Stimulated activated CD4-positive, alpha-beta T cell treated with anti-CD3 and anti-CD28 coated beads, TNF-alpha, amount 100 ng/mL, for 24 hours (primary cell): ENCODE measurements around the gene ZNF865.

Experiments
- DNase-seq, 3 experiments: peaks; one replicate each; pipeline ENCODE4 v3.0.0-alpha.2; 2020; ENCODE audit warnings: low read depth in 3 of 3

The ZNF865 gene

DNA sequence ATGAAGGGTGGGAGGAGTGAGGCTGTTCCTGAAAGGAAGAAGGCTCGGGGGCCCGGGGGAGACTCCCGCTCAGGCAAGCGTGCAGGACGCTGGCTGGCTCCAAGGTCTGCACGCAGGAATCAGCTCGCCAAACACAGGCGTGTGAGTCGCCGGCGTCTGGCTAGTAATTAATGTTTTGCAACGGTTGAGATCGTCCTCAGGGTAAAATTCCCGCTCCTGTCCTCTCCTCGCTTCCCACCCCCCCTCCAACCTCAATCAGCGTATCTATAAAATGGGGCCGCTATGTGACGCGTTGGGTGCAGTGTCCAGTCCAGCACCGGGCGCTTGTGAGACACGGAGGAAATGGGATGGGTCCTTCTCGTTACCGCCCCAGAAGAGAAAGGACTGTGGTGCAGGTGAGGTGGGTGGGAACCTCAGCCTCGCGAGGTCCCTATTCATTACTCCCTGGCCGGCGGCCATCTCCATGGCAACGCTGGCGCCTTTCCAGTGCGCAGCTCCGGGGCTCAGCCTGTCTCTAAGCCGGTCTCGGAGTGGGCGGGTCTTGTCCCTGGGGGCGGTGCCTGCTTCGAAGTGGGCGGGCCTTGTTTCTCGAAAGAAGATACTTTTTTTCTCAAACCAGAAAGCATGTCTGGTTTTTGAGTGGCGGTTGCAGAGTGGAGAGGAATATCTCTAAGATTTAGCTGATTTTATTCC lies 18.3 kb upstream of the ZNF865 start:
- peak; percentile 86 to 94 (median 88) for DNase-seq

DNA sequence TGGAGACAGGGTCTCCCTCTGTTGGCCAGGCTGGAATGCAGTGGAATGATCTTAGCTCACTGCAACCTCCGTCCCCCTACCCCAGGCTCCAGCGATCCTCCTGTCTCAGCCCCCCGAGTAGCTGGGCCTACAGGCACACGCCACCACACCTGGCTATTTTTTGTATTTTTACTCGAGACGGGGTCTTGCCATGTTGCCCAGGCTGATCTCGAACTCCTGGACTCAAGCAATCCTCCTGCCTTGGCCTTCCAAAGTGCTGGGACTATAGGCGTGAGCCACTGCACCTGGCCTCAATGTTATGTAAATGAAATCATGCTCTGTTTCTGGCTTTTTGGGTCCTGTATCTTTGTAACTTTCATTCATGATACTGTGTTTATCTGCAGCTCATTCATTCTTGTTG lies 16.7 kb upstream of the ZNF865 start:
- DNase-seq: no peak

DNA sequence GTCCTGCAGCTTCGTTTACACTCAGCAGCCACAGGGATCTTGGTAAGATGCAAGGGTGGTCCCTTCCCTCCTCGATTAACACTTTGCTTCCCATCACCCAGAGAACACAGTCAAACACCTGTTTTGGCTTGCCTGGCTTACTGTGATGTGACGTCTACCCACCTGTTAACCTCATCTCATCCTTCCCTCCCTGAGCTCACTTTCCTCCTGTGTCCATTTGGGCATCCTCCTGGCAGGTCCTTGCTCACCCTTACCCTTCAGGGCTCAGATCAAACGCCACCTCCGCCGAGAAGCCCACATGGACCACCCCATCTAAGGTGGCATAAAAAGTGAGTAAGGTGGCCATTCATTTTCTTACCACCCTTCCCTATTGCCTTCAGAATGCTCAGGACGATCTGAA lies 15.3 kb upstream of the ZNF865 start:
- no peak for DNase-seq

DNA sequence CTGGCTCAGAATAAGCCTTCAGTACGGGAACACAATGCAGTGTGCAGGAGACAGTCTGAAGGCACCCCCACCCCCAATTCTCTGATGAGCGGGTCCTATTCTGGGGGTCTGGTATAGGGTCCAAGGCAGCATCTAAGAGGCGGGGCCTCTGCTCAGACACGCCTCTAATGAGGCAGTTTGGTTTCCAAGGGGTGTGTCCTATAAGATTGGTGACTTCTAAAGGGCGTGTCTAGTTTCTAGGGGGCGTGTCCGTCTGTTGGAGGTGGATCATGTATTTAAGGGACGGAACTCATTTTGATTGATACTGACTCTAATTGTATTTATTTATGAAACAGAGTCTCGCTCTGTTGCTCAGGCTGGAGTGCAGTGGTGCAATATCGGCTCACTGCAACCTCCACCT lies 14.8 kb upstream of the ZNF865 start:
- DNase-seq: peak in 1 of 3 experiments; percentile 16

DNA sequence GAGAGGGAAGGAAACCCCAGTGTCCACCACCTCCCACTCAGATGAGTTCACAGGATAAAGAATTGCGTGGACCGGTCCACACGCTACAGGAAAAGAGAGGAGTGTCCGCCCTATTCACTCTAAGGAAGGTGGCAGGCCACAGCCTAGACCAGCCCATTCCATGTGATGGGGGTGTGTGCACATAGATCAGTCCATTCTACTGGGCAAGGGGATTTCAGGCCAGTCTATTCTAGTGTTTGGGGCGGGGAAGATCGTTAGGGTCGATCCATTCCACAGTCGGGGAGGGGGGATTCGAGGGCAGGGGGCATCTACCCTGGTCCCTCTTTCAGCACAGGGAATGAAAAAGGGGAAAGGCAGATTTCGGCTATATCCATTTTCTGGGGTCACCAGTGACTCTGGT lies 13.9 kb upstream of the ZNF865 start:
- DNase-seq: no peak

DNA sequence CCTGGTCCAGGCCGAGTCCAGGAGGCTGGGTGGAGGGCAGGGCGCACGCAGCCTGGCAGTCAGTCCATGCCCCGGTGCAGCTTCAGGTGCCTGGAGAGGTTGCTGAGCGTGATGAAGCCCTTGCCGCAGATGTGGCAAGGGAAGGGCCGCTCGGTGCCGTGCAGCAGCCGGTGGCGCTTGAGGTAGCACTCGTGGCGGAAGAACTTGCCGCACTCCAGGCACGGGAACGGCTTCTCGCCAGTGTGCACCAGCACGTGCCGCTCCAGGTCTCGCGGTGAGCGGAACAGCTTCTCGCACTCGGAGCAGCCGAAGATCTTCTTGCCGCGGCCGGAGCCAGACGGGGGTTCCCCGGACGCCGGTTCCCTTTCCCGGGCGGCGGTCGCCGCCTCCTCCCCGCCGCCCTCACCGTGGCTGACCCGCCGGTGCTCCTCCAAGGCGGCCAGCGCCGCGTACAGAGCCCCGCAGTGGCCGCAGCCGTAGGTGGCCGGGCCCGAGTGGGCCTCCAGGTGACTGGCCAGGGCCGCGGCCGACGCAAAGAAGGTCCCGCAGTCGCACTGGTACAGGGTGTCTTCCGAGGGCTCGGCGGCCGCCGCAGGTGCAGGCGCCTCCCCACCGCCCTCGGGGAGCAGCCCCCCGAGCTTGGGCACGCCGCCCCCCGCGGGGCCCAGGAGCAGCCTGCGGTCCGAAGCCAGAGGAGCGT lies 12.9 kb upstream of the ZNF865 start:
- DNase-seq: no peak

DNA sequence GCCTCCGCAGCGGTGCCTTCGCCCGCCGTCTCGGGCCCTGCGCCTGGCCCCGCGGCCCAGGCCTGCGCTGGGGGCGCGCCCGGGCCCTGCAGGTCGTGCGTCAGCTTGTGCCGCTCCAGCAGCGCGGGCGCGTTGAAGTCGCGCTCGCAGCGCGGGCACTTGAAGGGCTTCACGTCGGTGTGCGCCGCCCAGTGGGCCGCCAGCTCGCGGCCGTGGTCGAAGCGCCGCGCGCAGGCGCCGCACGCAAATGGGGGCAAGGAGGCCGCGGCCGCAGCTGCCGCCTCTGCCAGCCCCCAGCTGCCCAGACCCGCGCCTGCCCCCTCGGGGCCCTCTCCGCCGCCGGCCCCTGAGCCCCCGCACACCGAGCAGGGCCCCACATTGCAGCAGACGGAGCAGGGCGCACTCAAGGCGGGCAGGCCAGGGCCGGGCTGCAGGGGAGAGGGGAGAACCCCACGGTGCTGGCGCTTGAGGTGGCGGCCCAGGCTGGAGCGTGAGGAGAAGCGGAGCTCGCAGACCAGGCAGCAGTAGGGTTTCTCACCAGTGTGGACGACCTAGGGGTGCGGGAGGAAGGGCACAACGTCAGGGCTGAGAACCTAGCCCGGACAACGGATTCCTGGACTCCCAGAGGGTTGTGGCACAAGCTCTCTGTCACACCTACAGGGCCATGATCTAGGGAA lies 12.2 kb upstream of the ZNF865 start:
- DNase-seq: no peak

DNA sequence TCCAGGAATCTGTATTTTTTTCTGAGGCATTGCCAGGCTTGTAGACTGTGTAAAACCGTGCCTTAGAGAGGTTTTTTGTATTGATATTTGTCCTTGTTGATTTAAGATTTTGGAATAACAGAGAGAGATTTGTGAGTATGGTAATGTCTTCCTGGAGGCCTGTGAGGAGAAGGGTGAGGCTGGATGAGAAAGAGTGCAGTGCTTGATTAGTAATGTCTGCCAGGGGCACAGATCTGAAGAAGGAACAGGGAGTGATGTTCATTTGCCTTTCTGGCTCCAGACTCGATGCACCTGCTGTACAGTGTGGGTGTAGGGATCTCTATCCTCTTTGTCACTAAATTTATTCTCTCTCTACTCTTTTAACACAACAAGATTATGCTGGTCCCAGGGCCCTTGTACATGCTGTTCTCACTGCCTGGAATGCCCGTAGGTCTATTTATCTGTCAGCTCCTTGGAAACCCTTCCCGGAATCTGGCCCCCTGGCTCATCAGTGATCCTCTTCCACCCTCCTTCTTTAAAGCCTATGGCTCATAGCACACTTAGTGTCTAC lies 10.4 kb upstream of the ZNF865 start:
- no peak for DNase-seq

DNA sequence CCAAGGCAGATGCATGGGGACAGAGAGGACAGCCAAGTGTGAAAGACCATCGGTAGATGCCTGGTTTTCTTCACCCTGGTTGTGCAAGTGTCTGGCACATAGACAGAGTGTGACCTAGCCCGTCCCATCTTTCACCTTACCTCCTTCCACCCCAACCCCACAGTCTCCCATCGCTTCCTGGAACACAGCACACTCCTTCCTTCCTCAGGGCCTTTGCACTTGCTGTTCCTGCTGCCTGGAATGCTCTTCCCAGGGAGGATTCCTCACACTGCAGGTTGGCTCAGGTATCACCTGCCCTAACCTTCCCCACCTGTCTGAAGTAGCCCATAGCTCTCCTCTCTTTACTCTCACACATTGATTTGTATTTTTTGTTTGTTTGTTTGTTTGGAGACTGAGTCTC lies 9.1 kb upstream of the ZNF865 start:
- DNase-seq: no peak

DNA sequence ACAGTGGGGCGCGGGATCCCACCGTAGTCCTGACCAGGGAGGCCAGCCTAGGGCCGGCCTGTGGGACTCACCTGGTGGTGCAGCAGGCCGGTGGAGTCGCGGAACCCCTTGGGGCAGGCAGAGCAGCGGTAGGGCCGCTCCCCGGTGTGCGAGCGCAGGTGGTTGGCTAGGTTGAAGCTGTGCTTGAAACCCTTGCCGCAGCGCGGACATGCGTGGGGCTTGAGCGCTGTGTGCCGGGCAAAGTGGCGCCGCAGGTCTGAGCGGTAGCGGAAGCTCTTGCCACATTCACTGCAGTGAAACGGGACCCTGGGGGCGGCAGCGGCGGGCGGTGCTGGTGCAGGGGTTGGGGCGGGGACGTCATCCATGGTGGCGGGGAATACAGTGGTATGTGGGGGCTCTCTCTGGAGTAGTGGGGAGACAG lies 7.9 kb upstream of the ZNF865 start:
- no peak for DNase-seq

DNA sequence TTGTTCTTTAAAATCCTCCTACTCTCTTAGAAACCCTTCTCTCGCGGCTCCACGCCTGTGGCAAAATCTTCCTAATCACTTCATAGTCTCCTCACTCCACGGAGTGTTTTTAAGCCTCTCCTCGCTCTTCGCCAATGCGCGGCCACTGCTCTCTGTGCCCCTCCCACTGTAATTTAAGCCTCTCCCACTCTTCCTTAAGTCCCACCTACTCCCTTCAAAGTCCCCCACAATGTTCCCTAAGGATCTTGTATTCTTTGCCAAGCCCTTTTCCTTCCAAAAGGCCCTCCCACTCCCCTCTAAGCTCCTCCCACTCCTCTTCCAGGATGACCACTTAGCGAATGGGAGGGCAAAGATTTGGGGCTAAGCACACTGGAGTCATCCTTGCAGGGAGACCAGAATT lies 7.4 kb upstream of the ZNF865 start:
- no peak for DNase-seq

DNA sequence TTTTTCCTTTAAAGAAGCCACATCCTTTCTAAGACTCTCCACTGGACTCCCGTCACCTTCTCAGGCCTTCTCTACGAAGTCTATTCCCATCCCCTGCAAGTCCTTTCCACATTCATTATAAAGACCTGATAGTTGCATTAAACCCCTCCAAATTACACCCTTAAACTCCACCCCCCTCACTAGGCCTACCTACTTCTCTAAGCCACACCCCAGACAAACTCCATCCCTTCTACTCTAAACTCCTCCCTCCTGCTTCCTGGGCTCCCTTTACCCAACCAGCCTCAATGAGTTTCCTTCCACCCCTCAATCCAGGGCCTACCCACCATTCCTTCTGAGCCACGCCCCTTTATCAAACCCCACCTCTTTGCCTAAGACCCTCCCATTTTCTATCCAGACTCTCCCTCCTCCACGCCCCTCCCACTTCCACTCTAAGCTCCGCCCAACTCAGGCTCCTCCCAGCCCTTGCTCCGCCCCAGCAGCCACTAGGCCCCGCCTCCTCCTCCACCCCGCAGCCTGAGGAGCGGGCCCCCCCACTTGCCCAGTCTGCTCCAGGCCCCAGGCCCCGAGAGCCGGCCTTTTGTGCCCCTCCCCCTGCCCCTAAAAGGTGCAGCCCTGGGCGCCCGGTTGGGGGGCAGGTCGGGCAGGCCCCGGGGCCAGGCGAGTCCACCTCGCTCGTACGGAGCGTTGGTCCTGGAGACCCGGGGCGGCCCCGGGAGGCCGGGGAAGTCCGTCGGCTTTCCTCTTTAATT lies 6.6 kb upstream of the ZNF865 start:
- peak; percentile 87 to 90 (median 88) for DNase-seq

DNA sequence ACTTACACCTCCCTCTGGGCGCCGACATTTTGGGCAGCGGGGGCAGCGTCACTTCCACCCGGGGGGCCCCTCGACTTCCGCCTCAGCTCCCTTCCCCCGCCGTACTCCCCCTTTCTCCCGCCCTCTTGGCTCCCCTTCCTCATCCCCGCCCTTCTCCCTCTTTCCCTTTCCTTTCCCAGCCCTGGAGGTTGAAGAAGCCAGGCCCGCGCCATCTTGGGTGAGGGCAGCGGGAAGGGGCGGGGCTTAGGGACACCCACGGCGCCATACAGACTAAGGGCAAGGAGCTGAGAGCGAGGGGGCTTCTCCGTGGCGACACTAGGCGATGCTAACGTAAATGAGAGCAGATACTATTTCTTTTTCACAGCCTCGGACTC lies 6.0 kb upstream of the ZNF865 start, which contains the start of gene FIZ1:
FIZ1 (minus strand) TSS at position 50 of the 374 bp plus-strand sequence. CDS start 1,652 bp downstream, outside the sequence.
- DNase-seq: peak; percentile 95 to 96 (median 96)

DNA sequence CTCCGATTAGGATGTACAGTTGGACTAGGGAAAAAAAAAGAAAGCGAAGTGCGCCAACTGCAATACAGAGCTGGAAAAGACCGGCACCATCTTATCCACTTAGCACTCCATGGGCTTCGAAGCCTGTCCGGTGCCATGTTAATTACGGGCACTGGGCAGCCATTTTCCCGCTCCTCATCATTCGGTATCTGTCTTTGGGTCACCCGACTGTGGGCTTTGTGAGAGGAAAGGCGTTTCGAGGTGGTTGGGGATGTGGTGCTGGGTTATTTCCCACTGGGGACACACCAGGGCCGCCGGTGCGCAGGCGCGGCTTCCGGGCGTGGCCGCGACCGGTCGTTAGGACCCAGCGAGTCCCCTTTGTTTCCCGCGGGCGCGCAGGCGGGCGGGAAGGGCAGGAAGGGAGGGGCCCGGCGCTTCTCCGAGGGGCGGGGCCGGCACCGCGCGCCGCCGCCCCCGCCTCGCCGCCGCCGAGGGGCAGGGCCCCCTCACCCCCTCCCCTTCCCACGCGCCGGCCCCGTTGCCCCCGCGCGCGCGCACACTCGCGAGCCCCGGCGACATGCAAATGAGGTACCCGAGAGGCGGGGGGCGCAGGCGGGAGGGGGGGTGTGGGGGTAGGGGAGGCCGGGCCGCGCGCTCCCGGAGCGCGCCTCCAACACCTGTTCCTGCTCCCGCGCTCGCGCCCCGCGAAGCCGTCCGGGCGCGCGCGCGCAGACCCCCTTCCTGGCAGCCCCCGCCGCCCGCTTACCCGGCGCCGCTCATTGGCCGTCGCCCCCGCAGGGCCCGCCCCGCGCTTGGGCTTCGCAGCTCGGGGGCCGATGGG lies 5.4 kb upstream of the ZNF865 start, which contains the start of gene ZNF524:
ZNF524 (plus strand) TSS at position 447 of the 820 bp plus-strand sequence. CDS start 1,825 bp downstream, outside the sequence.
- peak; percentile 65 to 79 (median 72) for DNase-seq

DNA sequence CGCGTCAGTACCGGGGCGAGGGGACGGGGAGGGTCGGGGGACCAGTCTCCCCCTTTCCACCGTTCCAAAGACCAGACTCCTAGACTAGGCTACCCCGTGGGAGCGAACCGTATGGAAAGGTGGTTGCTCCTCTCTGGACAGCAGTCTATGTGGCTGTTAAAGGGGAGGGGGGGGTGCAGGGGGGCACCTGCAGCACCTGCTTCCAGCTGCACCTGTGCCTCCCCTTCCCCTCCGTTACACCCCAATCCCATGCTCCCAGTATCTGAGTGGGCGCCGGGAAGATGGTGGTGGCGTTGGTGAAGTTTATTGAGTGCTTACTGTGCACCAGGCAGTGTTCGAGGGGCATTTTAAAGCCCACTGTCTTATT lies 4.8 kb upstream of the ZNF865 start:
- no peak for DNase-seq

DNA sequence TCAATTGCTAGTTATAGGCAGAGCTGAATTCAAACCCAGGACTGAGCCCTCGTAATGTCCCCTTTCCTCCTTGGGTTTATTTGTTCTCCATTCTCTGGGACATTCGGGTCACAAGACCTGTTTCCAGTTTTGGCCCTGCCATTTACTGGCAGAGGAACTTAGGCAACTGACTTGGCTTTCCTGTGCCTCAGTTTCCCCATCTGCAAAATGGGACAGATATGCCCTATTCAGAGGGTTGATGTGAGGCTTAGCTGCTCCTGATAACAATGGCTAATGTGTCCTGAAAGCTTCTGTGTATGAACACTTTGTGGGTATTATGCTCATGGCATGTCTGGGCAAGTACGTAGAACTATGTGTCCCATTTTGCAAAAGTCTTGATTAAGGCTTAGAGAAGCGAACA lies 4.4 kb upstream of the ZNF865 start:
- DNase-seq: no peak

DNA sequence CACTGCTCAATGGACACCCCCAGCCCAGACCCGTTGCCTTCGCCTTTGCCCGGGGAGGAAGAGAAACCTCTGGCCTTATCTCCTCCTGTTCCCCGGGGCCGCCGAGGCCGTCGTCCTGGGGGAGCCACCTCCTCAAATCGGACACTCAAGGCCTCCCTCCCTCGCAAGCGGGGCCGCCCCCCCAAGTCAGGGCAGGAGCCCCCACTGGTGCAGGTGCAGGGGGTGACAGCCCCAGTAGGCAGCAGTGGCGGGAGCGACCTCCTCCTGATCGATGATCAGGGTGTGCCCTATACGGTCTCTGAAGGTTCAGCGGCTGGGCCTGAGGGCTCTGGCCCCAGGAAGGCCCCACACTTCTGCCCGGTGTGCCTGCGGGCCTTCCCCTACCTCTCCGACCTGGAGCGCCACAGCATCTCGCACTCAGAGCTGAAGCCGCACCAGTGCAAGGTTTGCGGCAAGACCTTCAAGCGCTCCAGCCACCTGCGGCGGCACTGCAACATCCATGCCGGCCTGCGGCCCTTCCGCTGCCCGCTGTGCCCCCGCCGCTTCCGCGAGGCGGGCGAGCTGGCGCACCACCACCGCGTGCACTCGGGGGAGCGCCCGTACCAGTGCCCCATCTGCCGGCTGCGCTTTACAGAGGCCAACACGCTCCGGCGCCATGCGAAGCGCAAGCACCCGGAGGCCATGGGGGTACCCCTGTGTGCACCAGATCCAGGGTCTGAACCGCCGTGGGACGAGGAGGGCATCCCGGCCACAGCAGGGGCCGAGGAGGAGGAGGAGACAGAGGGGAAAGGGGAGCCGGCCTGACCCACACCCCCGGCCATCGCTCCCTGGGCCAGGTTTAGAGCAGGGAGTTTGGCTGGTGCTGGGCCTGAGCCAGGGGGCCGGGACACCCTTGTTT lies 3.1 kb upstream of the ZNF865 start:
- DNase-seq: no peak

DNA sequence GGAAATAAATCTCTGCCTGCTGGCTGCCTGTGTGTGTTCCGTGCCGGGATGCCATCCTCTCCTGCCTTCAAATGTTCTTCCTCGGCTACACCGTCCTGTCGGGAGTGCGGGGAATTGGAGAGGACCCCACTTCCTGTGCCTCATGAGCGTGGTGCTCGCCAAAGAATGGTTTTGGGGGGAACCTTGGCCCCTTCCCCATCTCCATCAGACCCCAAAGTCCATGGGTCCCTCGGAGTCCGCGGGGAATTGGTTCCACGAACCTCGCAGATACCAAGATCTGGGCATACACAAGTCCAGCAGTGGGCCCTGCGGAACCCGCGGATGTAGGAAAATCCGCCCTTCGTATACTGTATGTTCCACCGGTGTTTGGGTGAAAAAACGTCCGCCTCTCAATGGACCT lies 2.3 kb upstream of the ZNF865 start:
- no peak for DNase-seq

DNA sequence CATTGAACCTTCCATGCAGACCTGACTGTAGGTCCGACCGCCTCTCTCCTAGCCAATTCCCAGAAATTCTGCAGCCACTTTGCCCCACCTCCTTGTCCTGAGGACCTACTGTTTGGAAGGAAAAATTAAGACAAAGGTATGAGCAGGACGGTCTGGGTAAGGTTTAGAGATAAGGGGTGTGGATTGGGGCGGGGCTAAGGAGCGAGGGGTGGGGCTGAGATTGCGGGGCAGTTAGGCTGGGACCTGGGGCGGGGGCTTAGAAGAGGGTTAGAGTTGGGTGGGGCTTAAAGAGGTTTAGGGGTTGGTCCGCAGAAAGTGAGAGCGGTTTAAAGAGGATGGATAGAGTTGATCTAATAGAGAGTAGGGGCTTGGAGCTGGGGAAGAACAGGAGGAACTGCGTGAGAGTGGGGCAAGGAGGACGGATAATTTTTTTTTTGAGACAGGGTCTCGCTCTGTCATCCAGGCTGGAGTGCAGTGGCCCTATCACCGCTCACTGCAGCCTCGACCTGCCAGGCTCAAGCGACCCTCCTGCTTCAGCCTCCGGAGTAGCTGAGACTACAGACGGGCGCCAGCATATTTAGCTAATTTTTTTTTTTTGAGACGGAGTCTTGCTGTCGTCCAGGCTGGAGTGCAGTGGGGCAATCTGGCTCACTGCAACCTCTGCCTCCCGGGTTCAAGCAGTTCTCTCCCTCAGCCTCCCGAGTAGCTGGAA lies 1.7 kb upstream of the ZNF865 start:
- no peak for DNase-seq
